GM12864 (cell line): ENCODE data around the gene PLEKHG1.

Source experiments
- DNase-seq: peaks from one replicate; pipeline ENCODE4 v3.0.0-alpha.2; 2011; ENCODE audit warnings: low read depth
- H3K4me3 ChIP-seq: 2 replicates; pipeline ENCODE4 v1.5.1; 2011; ENCODE audit warnings: mild to moderate bottlenecking, low read depth, low read length, control low read depth
- CTCF ChIP-seq: IDR thresholded peaks from 2 replicates; pipeline ENCODE4 v1.5.1; 2011; ENCODE audit warnings: low read depth, mild to moderate bottlenecking, moderate library complexity, low read length, control low read depth, inconsistent platforms; ENCODE audit errors: missing control alignments

Gene PLEKHG1

GRCh38 chr6:150588888-150589499 is 10.7 kb upstream of the PLEKHG1 start:
- no peak for DNase-seq
- TF ChIP-seq CTCF = no peak

GRCh38 chr6:150589852-150590251 is 9.8 kb upstream of the PLEKHG1 start:
- DNase-seq = no peak
- H3K4me3 ChIP-seq = no peak overlapping the region
- TF ChIP-seq CTCF = no peak

More at GRCh38 chr6:150588888-150589499, 10.7 kb upstream of the PLEKHG1 start:
- no peak overlapping the region for H3K4me3 ChIP-seq

- no peak overlapping the region for H3K4me3 ChIP-seq
- DNase-seq = no peak
- TF ChIP-seq CTCF = no peak
Observed at GRCh38 chr6:150590446-150590845, 9.2 kb upstream of the PLEKHG1 start.

- no peak overlapping the region for H3K4me3 ChIP-seq
- no peak for DNase-seq
- TF ChIP-seq CTCF = no peak
Observed at GRCh38 chr6:150592377-150592995, 7.2 kb upstream of the PLEKHG1 start.

GRCh38 chr6:150593119-150593518 is 6.6 kb upstream of the PLEKHG1 start:
- DNase-seq = no peak
- H3K4me3 ChIP-seq = no peak overlapping the region
- TF ChIP-seq CTCF = no peak

GRCh38 chr6:150596439-150596838 is 3.2 kb upstream of the PLEKHG1 start:
- no peak for TF ChIP-seq CTCF
- H3K4me3 ChIP-seq = no peak overlapping the region
- DNase-seq = no peak

GRCh38 chr6:150598401-150598800 is 1.3 kb upstream of the PLEKHG1 start:
- no peak overlapping the region for H3K4me3 ChIP-seq
- no peak for TF ChIP-seq CTCF
- no peak for DNase-seq
